ENCODE results near the gene BAMBI.

GRCh38 chr10:28633750-28634149 is 43.6 kb upstream of the BAMBI start:
- TF ChIP-seq CTCF (IDR thresholded peaks at IDR 0.05; ENCODE audit: control extremely low read depth in 1 of 3, insufficient read depth in 1 of 3, low read depth in 1 of 3, low read length in 3 of 3): no peak
- no peak for TF ChIP-seq RAD21 (IDR thresholded peaks at IDR 0.05 in 1 of 2, conservative IDR thresholded peaks at IDR 0.05 in 1 of 2; ENCODE audit: low read depth in 2 of 2, low read length in 2 of 2)
- TF ChIP-seq, protein P1, sequence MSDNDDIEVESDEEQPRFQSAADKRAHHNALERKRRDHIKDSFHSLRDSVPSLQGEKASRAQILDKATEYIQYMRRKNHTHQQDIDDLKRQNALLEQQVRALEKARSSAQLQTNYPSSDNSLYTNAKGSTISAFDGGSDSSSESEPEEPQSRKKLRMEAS (IDR thresholded peaks at IDR 0.05): no peak
- no peak for TF ChIP-seq HDAC2 (IDR thresholded peaks at IDR 0.05; ENCODE audit: borderline replicate concordance in 1 of 2, low read depth in 2 of 2, low read length in 2 of 2)
- TF ChIP-seq SUZ12 (IDR thresholded peaks at IDR 0.05; ENCODE audit: low read length): no peak
- TF ChIP-seq SIN3A (conservative IDR thresholded peaks at IDR 0.05 in 1 of 2, IDR thresholded peaks at IDR 0.05 in 1 of 2; ENCODE audit: low read depth in 1 of 2, low read length in 2 of 2): no peak

All from H1 (cell line).